ENCODE measurements around the gene PSME1. TPM values are rescaled to one million over a fixed set of nuclear protein-coding genes. Genes with fewer than 3 reads are reported as not detected.

The PSME1 gene
- polyA plus RNA-seq, 1 donor from 2014 or later = 55.8 TPM

GRCh38 chr14:24095271-24096068 lies 40.5 kb upstream of the PSME1 start:
- TF ChIP-seq EP300 (conservative IDR thresholded peaks at IDR 0.05; ENCODE audit: poor library complexity, severe bottlenecking) (no peak), RAD21 (conservative IDR thresholded peaks at IDR 0.05) (no peak), EZH2 (IDR thresholded peaks at IDR 0.05; ENCODE audit: borderline replicate concordance, insufficient read depth, low read length, poor library complexity, severe bottlenecking) (no peak), MXI1 (conservative IDR thresholded peaks at IDR 0.05; ENCODE audit: poor library complexity, severe bottlenecking) (no peak), SMC3 (conservative IDR thresholded peaks at IDR 0.05; ENCODE audit: poor library complexity) (no peak), POLR2AphosphoS5 (IDR thresholded peaks at IDR 0.05) (no peak), CTCF (IDR thresholded peaks at IDR 0.05; ENCODE audit: poor library complexity, severe bottlenecking) (no peak), REST (IDR thresholded peaks at IDR 0.05; ENCODE audit: borderline replicate concordance) (no peak), TAF1 (IDR thresholded peaks at IDR 0.05; ENCODE audit: low read depth) (no peak)
- H3F3A ChIP-seq (ENCODE audit: insufficient read depth, low read length, poor library complexity, severe bottlenecking) = no peaks in the 10 kb centered on the region
- H3K27ac ChIP-seq (ENCODE audit: low read length) = no peak overlapping the region
- no peak overlapping the region for H2AFZ ChIP-seq (ENCODE audit: low read depth, low read length)
- peaks cover 16% of the 10 kb centered on the region for H3K27me3 ChIP-seq (ENCODE audit: insufficient read depth, low read depth, low read length)
- H3K9me2 ChIP-seq (ENCODE audit: insufficient read depth, low read length) = no peaks in the 10 kb centered on the region
- no peaks in the 10 kb centered on the region for H3K9me3 ChIP-seq (ENCODE audit: low read length)
- H3K4me3 ChIP-seq (ENCODE audit: low read length) = no peak overlapping the region
- no peaks in the 10 kb centered on the region for H3K36me3 ChIP-seq (ENCODE audit: insufficient read depth, low read length)
- no peaks in the 10 kb centered on the region for H3K79me2 ChIP-seq (replicated peaks; ENCODE audit: insufficient read depth, low read length)
- no peaks in the 10 kb centered on the region for H4K20me1 ChIP-seq (ENCODE audit: insufficient read depth)
- H3K4me2 ChIP-seq (ENCODE audit: low read length) = no peak overlapping the region
- H3K9ac ChIP-seq (ENCODE audit: low read length) = no peak overlapping the region

- no peak overlapping the region for H3K4me3 ChIP-seq (ENCODE audit: low read length)
- no peak overlapping the region for H3K4me2 ChIP-seq (ENCODE audit: low read length)
- no peaks in the 10 kb centered on the region for H3K79me2 ChIP-seq (replicated peaks; ENCODE audit: insufficient read depth, low read length)
- H3K27me3 ChIP-seq (ENCODE audit: insufficient read depth, low read depth, low read length) = peaks cover 16% of the 10 kb centered on the region
- H3K27ac ChIP-seq (ENCODE audit: low read length) = no peak overlapping the region
- no peak overlapping the region for H3K9ac ChIP-seq (ENCODE audit: low read length)
- H3K9me2 ChIP-seq (ENCODE audit: insufficient read depth, low read length) = no peaks in the 10 kb centered on the region
- H4K20me1 ChIP-seq (ENCODE audit: insufficient read depth) = no peaks in the 10 kb centered on the region
- no peak overlapping the region for H2AFZ ChIP-seq (ENCODE audit: low read depth, low read length)
- no peak for TF ChIP-seq EP300 (conservative IDR thresholded peaks at IDR 0.05; ENCODE audit: poor library complexity, severe bottlenecking)
- H3K9me3 ChIP-seq (ENCODE audit: low read length) = no peaks in the 10 kb centered on the region
- H3F3A ChIP-seq (ENCODE audit: insufficient read depth, low read length, poor library complexity, severe bottlenecking) = no peaks in the 10 kb centered on the region
- no peaks in the 10 kb centered on the region for H3K36me3 ChIP-seq (ENCODE audit: insufficient read depth, low read length)
These were observed 39.3 kb upstream of the PSME1 start for GRCh38 chr14:24096545-24097181.

All from neural cell (in vitro differentiated cells).